ENCODE data around the gene TSC22D2. TPM values are rescaled to one million over a fixed set of nuclear protein-coding genes. Genes with fewer than 3 reads are reported as not detected.

The TSC22D2 gene
- total RNA-seq, 1 donor from 2014 or later = 68.7 TPM

DNA sequence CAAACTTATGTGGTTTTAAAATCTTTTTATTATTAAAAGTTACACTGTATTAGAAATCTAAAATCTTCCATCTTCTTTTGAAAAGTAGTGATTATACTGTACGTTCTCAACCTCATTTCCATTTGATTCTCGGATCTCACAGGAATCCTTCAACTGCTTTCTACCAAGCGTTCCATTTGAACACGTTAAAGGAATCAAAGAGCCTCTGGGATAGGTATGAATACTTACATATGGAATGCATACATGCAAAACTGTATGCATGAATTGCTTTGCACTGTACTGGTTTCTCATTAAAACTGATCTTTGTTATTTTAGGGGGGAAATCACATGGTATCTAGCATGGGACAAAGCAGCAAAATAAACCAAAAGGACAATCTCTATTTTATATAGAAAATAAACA, 14.8 kb downstream of the TSC22D2 start:
- DNase-seq (ENCODE audit: low spot score in 2 of 2, unreplicated experiment in 2 of 2) = no peak
- Mint-ChIP-seq H3K36me3 (peaks cover 7% of the 10 kb centered on the region), H3K27ac (no peak overlapping the region), H3K9me3 (no peaks in the 10 kb centered on the region), H3K4me1 (peaks cover 44% of the 10 kb centered on the region), H3K27me3 (ENCODE audit: low read depth) (no peaks in the 10 kb centered on the region), H3K4me3 (no peak overlapping the region)
- TF ChIP-seq, protein P1, sequence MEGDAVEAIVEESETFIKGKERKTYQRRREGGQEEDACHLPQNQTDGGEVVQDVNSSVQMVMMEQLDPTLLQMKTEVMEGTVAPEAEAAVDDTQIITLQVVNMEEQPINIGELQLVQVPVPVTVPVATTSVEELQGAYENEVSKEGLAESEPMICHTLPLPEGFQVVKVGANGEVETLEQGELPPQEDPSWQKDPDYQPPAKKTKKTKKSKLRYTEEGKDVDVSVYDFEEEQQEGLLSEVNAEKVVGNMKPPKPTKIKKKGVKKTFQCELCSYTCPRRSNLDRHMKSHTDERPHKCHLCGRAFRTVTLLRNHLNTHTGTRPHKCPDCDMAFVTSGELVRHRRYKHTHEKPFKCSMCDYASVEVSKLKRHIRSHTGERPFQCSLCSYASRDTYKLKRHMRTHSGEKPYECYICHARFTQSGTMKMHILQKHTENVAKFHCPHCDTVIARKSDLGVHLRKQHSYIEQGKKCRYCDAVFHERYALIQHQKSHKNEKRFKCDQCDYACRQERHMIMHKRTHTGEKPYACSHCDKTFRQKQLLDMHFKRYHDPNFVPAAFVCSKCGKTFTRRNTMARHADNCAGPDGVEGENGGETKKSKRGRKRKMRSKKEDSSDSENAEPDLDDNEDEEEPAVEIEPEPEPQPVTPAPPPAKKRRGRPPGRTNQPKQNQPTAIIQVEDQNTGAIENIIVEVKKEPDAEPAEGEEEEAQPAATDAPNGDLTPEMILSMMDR (IDR thresholded peaks at IDR 0.05; ENCODE audit: unreplicated experiment) = no peak

DNA sequence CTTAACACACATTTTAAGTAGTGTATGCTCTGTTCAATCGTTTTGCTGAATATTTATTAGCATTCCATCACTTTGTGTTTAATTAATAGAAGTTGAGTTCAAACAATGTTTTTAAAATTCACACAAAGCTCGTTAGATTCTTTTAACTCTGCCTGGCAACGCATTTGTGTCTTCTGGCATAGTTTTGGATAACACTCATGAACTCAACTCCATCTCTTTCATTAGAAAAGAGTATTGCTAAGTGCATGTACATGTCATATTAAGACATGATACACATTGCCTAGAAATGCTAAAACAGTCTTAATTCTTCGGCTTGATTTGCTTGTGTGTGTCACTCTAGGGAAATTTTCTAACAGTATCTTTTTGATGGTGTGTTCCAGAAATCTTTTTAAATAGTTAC, 15.7 kb downstream of the TSC22D2 start:
- DNase-seq (ENCODE audit: low spot score in 2 of 2, unreplicated experiment in 2 of 2) = no peak
- Mint-ChIP-seq H3K9me3 (no peaks in the 10 kb centered on the region), H3K4me1 (peaks cover 38% of the 10 kb centered on the region), H3K27ac (no peak overlapping the region), H3K4me3 (no peak overlapping the region), H3K27me3 (ENCODE audit: low read depth) (no peaks in the 10 kb centered on the region), H3K36me3 (peaks cover 7% of the 10 kb centered on the region)
- TF ChIP-seq, protein P1 (IDR thresholded peaks at IDR 0.05; ENCODE audit: unreplicated experiment) = no peak

DNA sequence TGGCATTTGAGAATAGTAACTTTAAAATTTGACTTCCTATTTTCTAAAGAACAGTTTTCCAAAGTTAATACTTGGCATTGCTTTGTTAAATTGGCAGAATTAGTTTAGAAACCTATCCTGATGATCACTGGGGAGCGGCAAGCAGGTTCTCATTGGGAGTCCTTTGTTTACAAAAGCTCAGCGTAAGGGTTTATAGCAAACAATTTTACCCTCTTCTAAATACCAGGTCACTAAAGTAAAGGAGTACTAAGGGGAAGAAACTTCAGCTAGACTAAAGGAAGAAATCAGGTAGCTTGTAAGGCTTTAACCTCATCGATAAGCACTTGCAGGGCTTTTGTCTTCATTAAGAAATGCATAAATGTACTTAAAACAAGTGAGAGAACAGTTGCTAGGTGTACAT, 18.2 kb downstream of the TSC22D2 start:
- Mint-ChIP-seq H3K27ac (no peak overlapping the region), H3K4me3 (no peak overlapping the region), H3K4me1 (peaks cover 23% of the 10 kb centered on the region), H3K36me3 (peaks cover 14% of the 10 kb centered on the region), H3K27me3 (ENCODE audit: low read depth) (no peaks in the 10 kb centered on the region), H3K9me3 (no peaks in the 10 kb centered on the region)
- no peak for DNase-seq (ENCODE audit: low spot score in 2 of 2, unreplicated experiment in 2 of 2)
- TF ChIP-seq, protein P1 (IDR thresholded peaks at IDR 0.05; ENCODE audit: unreplicated experiment) = no peak

DNA sequence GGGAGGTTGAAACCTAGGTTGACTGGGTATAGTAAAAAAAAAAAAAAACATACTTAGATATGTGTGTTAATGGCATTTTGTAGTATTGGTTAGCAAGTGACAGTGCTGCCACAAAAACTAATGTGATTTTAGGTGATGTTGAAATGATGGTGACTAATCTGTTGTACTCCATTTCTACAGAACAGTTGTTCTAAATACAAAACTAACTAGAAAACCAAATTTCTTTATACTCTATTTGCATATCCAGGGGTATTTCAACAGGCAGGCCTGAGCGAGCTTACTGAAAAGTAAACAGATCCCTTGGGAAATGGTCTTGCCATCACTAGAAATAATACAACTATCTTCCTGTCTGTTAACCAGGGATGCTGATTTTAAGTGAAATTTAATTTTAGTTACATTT, 20.5 kb downstream of the TSC22D2 start:
- TF ChIP-seq, protein P1 (IDR thresholded peaks at IDR 0.05; ENCODE audit: unreplicated experiment) = no peak
- H3K27ac Mint-ChIP-seq = no peak overlapping the region
- DNase-seq (ENCODE audit: low spot score in 2 of 2, unreplicated experiment in 2 of 2) = no peak
- H3K4me3 Mint-ChIP-seq = no peak overlapping the region
- peaks cover 11% of the 10 kb centered on the region for H3K36me3 Mint-ChIP-seq
- peaks cover 10% of the 10 kb centered on the region for H3K4me1 Mint-ChIP-seq
- no peaks in the 10 kb centered on the region for H3K27me3 Mint-ChIP-seq (ENCODE audit: low read depth)
- no peaks in the 10 kb centered on the region for H3K9me3 Mint-ChIP-seq

DNA sequence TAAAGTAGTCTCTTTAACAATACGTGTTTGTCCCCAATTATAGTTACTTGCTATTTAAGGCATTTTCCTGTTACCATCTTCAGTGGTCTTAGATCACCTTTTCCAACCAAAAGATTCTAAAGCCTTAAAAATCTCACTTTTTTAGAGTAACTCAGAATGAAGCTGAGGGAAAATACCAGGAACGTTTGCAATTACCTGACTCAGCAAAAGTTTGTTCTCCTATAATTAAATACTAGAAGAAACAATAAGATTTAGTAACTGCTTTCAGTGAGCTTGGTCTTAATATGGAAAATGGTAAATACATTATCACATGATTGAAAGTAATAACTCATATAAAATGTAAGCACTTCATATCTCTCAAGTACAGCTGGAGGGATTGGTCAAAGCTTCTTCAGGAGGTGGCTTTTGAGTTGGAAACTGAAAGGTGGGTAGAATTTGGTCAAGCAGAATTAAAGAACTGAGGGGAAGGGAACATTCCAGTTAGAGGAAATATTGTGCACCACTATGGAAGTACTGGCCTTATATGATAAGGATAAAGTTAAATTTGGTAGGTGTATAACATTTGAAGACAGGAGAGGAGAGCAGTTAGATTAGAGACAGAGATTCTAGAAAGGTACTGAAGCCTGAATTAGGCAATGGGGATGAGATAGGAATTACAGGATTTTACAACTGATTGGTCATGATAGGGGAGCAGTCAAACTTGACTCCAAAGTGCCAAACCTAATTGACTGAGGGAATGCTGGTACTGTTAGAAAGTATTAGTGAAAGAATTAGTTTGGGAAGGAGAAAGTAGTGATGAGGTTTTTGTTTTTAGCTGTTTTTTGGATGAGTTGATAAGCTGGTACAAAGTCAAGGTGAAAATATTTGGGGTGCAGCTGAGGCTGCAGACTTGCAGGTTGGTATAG, 21.9 kb downstream of the TSC22D2 start:
- Mint-ChIP-seq H3K36me3 (peaks cover 11% of the 10 kb centered on the region), H3K27ac (no peak overlapping the region), H3K4me3 (no peak overlapping the region), H3K4me1 (peaks cover 10% of the 10 kb centered on the region), H3K9me3 (no peaks in the 10 kb centered on the region), H3K27me3 (ENCODE audit: low read depth) (no peaks in the 10 kb centered on the region)
- TF ChIP-seq, protein P1 (IDR thresholded peaks at IDR 0.05; ENCODE audit: unreplicated experiment) = no peak
- DNase-seq (ENCODE audit: low spot score in 2 of 2, unreplicated experiment in 2 of 2) = no peak
